GM19468 (cell line): ENCODE results near the gene ISLR.

Experiments used
- ATAC-seq: cut with Tn5 transposase; IDR thresholded peaks from one replicate; pipeline ENCODE4 v1.9.1; 2021; ENCODE audit warnings: mild to moderate bottlenecking, moderate library complexity, moderate number of reproducible peaks; ENCODE audit not compliant: unreplicated experiment; ENCODE audit errors: extremely low read depth

The ISLR gene

GRCh38 chr15:74170875-74171578 is 2.5 kb upstream of the ISLR start:
- no peak for ATAC-seq

GRCh38 chr15:74171965-74172541 is 1.5 kb upstream of the ISLR start:
- no peak for ATAC-seq

- ATAC-seq, result no peak
Measured at GRCh38 chr15:74172701-74173379, 670 bp upstream of the ISLR start.

- ATAC-seq, result no peak
Measured at GRCh38 chr15:74174219-74174957, 878 bp downstream of the ISLR start.

GRCh38 chr15:74174958-74175253 is 1.4 kb downstream of the ISLR start:
- ATAC-seq, result no peak

- ATAC-seq, result no peak
Measured at GRCh38 chr15:74175271-74176191, 2.0 kb downstream of the ISLR start.

GRCh38 chr15:74176262-74177214 is 3.0 kb downstream of the ISLR start:
- ATAC-seq, result no peak

- no peak for ATAC-seq
Measured at GRCh38 chr15:74178326-74179100, 5.0 kb downstream of the ISLR start.

GRCh38 chr15:74179101-74179841 is 5.8 kb downstream of the ISLR start:
- no peak for ATAC-seq

GRCh38 chr15:74179983-74180880 is 6.7 kb downstream of the ISLR start:
- ATAC-seq, result no peak

GRCh38 chr15:74180881-74181602 is 7.5 kb downstream of the ISLR start:
- ATAC-seq, result no peak

GRCh38 chr15:74182131-74182530 is 8.6 kb downstream of the ISLR start:
- ATAC-seq, result no peak

GRCh38 chr15:74184582-74185091 is 11.1 kb downstream of the ISLR start:
- no peak for ATAC-seq

- ATAC-seq, result no peak
Measured at GRCh38 chr15:74185710-74186348, 12.3 kb downstream of the ISLR start.

- no peak for ATAC-seq
Measured at GRCh38 chr15:74188216-74188615, 14.7 kb downstream of the ISLR start.
